Glutamatergic neuron (in vitro differentiated cells): ENCODE results near the gene FANCD2OS. TPM values are rescaled to one million over a fixed set of nuclear protein-coding genes. Genes with fewer than 3 reads are reported as not detected.
"Not testable (repeated sequence)": the region's sequence is repeated elsewhere in the genome, so short reads cannot be mapped to it uniquely, and the experiment has no call there.

Experiments used
- DNase-seq: peaks from one replicate; pipeline ENCODE4 v3.0.0; 2022
- H3K27ac Mint-ChIP-seq: one replicate; pipeline ENCODE4 v1.8.0; 2020; ENCODE audit warnings: mild to moderate bottlenecking, mixed read lengths, inconsistent platforms; ENCODE audit not compliant: unreplicated experiment
- H3K27me3 Mint-ChIP-seq: one replicate; pipeline ENCODE4 v1.8.0; 2020; ENCODE audit warnings: mild to moderate bottlenecking, moderate library complexity, mixed read lengths, inconsistent platforms; ENCODE audit not compliant: unreplicated experiment
- H3K36me3 Mint-ChIP-seq: one replicate; pipeline ENCODE4 v1.8.0; 2020; ENCODE audit warnings: mild to moderate bottlenecking, mixed read lengths, inconsistent platforms; ENCODE audit not compliant: unreplicated experiment
- H3K4me1 Mint-ChIP-seq: one replicate; pipeline ENCODE4 v1.8.0; 2020; ENCODE audit warnings: mild to moderate bottlenecking, low read depth, mixed read lengths, inconsistent platforms; ENCODE audit not compliant: unreplicated experiment
- H3K4me3 Mint-ChIP-seq: one replicate; pipeline ENCODE4 v1.8.0; 2020; ENCODE audit warnings: mild to moderate bottlenecking, mixed read lengths, inconsistent platforms; ENCODE audit not compliant: unreplicated experiment
- H3K9me3 Mint-ChIP-seq: one replicate; pipeline ENCODE4 v1.8.0; 2020; ENCODE audit warnings: mild to moderate bottlenecking, moderate library complexity, mixed read lengths, inconsistent platforms; ENCODE audit not compliant: unreplicated experiment
- CTCF ChIP-seq: fragments of 200-600 bp; sonication (generic); IDR thresholded peaks from one replicate; pipeline ENCODE4 v1.5.0; 2021; ENCODE audit not compliant: partially characterized antibody, unreplicated experiment
- total RNA-seq: library from RNA; stranded (reverse); fragmentation: NEBNext Ultra II Directional; extraction: Animal tissue kit (Norgen Biotek cat#: 25700); gene quantifications from one replicate; pipeline ENCODE4 v1.2.1, GENCODE V29; 2021; ENCODE audit not compliant: unreplicated experiment

FANCD2OS gene
- total RNA-seq, 1 donor from 2014 or later, result not detected

GRCh38 chr3:10085738-10086137 lies 22.3 kb downstream of the FANCD2OS start:
- no peak for DNase-seq

GRCh38 chr3:10081871-10082270 lies 26.2 kb downstream of the FANCD2OS start:
- no peaks in the 10 kb centered on the region for H3K36me3 Mint-ChIP-seq
- no peak for TF ChIP-seq CTCF
- H3K4me3 Mint-ChIP-seq, result no peak overlapping the region
- H3K27ac Mint-ChIP-seq, result no peak overlapping the region
- H3K27me3 Mint-ChIP-seq, result peaks cover 1% of the 10 kb centered on the region
- H3K4me1 Mint-ChIP-seq, result no peaks in the 10 kb centered on the region
- no peak for DNase-seq
- H3K9me3 Mint-ChIP-seq, result no peaks in the 10 kb centered on the region

More at GRCh38 chr3:10085738-10086137, 22.3 kb downstream of the FANCD2OS start:
- Mint-ChIP-seq H3K4me3 (no peak overlapping the region), H3K9me3 (no peaks in the 10 kb centered on the region), H3K27ac (no peak overlapping the region), H3K27me3 (peaks cover 1% of the 10 kb centered on the region), H3K4me1 (no peaks in the 10 kb centered on the region), H3K36me3 (no peaks in the 10 kb centered on the region)
- TF ChIP-seq CTCF, result no peak

GRCh38 chr3:10074666-10075065 lies 33.4 kb downstream of the FANCD2OS start:
- no peak overlapping the region for H3K27ac Mint-ChIP-seq
- H3K27me3 Mint-ChIP-seq, result peaks cover 2% of the 10 kb centered on the region
- no peaks in the 10 kb centered on the region for H3K4me1 Mint-ChIP-seq
- DNase-seq, result no peak
- H3K9me3 Mint-ChIP-seq, result no peaks in the 10 kb centered on the region
- H3K4me3 Mint-ChIP-seq, result no peak overlapping the region
- TF ChIP-seq CTCF, result no peak
- no peaks in the 10 kb centered on the region for H3K36me3 Mint-ChIP-seq

GRCh38 chr3:10070077-10070476 lies 38.0 kb downstream of the FANCD2OS start:
- H3K4me3 Mint-ChIP-seq, DNase-seq, H3K9me3 Mint-ChIP-seq, H3K27me3 Mint-ChIP-seq, H3K27ac Mint-ChIP-seq, H3K4me1 Mint-ChIP-seq: not testable (repeated sequence)
- peaks cover 11% of the 10 kb centered on the region for H3K36me3 Mint-ChIP-seq

- Mint-ChIP-seq H3K4me3 (no peak overlapping the region), H3K27me3 (no peaks in the 10 kb centered on the region), H3K4me1 (no peaks in the 10 kb centered on the region), H3K27ac (no peak overlapping the region), H3K9me3 (no peaks in the 10 kb centered on the region), H3K36me3 (no peaks in the 10 kb centered on the region)
- TF ChIP-seq CTCF, result no peak
- DNase-seq, result no peak
Measured at GRCh38 chr3:10055097-10055496, 53.0 kb downstream of the FANCD2OS start.

Other genes with a start within 250 kb of the FANCD2OS start
- not detected for gene CIDEC, start 228.0 kb downstream of the FANCD2OS start, total RNA-seq
- 37.8 TPM for gene JAGN1, start 217.6 kb downstream of the FANCD2OS start, total RNA-seq
- gene IL17RE, start 205.4 kb downstream of the FANCD2OS start, total RNA-seq, result 3.9 TPM
- 41.9 TPM for gene IL17RC, start 191.2 kb downstream of the FANCD2OS start, total RNA-seq
- 92.6 TPM for gene CRELD1, start 174.4 kb downstream of the FANCD2OS start, total RNA-seq
- gene PRRT3, start 155.8 kb downstream of the FANCD2OS start, total RNA-seq, result 8.9 TPM
- 49.0 TPM for gene EMC3, start 121.4 kb downstream of the FANCD2OS start, total RNA-seq
- 7.0 TPM for gene FANCD2, start 81.8 kb downstream of the FANCD2OS start, total RNA-seq
- 126 TPM for gene BRK1, start 7.4 kb upstream of the FANCD2OS start, total RNA-seq
- 69.2 TPM for gene VHL, start 33.5 kb upstream of the FANCD2OS start, total RNA-seq
- gene IRAK2, start 56.7 kb upstream of the FANCD2OS start, total RNA-seq, result 0.20 TPM
- 24.7 TPM for gene TATDN2, start 140.2 kb upstream of the FANCD2OS start, total RNA-seq
- gene GHRL, start 184.7 kb upstream of the FANCD2OS start, total RNA-seq, result 0.64 TPM
- gene SEC13, start 212.9 kb upstream of the FANCD2OS start, total RNA-seq, result 109 TPM